GM12878 (cell line): ENCODE data around the gene S100B.

Source experiments
- MYC ChIP-seq: IDR thresholded peaks from 2 replicates; pipeline ENCODE4 v1.6.1; 2011; ENCODE audit warnings: mild to moderate bottlenecking, low read length, moderate library complexity, inconsistent platforms; ENCODE audit not compliant: insufficient read depth, insufficient replicate concordance, insufficient read length, severe bottlenecking
- NRF1 ChIP-seq: conservative IDR thresholded peaks from 2 replicates; pipeline ENCODE4 v1.6.1; 2011; ENCODE audit warnings: mild to moderate bottlenecking, low read depth, low read length, improper control_type of control experiment
- TF ChIP-seq, protein P1 (sequence below): IDR thresholded peaks from 2 replicates; pipeline ENCODE4 v1.6.1; 2011; ENCODE audit warnings: borderline replicate concordance, low read depth, mild to moderate bottlenecking, moderate library complexity, mixed read lengths, low read length; ENCODE audit not compliant: insufficient read depth; ENCODE audit errors: extremely low read length

DNA sequence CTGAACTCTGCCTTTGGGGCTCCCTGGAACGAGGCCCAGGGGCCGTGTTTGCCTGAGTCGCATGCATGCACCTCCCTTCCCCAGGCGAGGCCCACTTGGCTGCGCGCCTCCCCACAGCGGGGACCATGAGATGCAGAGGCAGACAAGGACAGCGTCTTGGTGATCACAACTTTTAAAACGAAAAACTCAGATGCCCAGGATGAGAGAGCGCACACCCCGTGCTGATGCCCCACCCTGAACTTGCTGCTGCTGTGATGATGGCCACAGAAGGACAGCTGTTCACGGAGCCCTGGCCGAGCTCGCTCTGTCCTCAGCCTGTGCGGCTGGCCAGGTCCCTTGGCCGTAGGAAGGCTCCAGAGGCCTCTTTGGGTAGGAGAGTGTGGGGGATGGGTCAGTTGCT lies 19.2 kb upstream of the S100B start:
- no peak for TF ChIP-seq NRF1
- TF ChIP-seq, protein P1, sequence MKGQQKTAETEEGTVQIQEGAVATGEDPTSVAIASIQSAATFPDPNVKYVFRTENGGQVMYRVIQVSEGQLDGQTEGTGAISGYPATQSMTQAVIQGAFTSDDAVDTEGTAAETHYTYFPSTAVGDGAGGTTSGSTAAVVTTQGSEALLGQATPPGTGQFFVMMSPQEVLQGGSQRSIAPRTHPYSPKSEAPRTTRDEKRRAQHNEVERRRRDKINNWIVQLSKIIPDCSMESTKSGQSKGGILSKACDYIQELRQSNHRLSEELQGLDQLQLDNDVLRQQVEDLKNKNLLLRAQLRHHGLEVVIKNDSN, result no peak
- no peak for TF ChIP-seq MYC
